ENCODE results near the gene CST4.

DNA sequence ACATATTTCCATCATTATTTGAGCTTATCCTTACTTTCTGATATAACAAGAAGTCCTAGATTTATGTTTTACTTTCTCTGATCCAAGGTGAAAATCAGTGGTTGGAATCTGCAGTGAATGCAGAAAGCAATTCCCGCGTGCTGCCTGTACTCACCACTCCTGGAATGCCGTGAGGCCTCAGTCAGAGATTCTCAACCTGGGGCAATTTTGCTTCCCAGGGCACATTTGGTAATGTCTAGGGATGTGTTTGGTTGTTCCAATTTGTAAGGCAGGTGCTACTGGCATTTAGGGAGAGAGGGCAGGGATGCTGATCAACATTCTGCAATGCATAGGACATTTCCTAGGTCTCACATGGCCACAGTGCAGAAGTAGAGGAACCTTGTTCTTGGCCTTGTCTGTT, 23.9 kb downstream of the CST4 start:
- TF ChIP-seq, protein P1, sequence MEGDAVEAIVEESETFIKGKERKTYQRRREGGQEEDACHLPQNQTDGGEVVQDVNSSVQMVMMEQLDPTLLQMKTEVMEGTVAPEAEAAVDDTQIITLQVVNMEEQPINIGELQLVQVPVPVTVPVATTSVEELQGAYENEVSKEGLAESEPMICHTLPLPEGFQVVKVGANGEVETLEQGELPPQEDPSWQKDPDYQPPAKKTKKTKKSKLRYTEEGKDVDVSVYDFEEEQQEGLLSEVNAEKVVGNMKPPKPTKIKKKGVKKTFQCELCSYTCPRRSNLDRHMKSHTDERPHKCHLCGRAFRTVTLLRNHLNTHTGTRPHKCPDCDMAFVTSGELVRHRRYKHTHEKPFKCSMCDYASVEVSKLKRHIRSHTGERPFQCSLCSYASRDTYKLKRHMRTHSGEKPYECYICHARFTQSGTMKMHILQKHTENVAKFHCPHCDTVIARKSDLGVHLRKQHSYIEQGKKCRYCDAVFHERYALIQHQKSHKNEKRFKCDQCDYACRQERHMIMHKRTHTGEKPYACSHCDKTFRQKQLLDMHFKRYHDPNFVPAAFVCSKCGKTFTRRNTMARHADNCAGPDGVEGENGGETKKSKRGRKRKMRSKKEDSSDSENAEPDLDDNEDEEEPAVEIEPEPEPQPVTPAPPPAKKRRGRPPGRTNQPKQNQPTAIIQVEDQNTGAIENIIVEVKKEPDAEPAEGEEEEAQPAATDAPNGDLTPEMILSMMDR (IDR thresholded peaks at IDR 0.05): no peak
- no peak for TF ChIP-seq POLR2A (IDR thresholded peaks at IDR 0.05)
